Measurements from ENCODE around the gene GGT1. TPM values are rescaled to one million over a fixed set of nuclear protein-coding genes. Genes with fewer than 3 reads are reported as not detected.
"Not testable (repeated sequence)": the region's sequence is repeated elsewhere in the genome, so short reads cannot be mapped to it uniquely, and the experiment has no call there.

The GGT1 gene
- total RNA-seq, 1 donor from 2014 or later, result 4.9 TPM

DNA sequence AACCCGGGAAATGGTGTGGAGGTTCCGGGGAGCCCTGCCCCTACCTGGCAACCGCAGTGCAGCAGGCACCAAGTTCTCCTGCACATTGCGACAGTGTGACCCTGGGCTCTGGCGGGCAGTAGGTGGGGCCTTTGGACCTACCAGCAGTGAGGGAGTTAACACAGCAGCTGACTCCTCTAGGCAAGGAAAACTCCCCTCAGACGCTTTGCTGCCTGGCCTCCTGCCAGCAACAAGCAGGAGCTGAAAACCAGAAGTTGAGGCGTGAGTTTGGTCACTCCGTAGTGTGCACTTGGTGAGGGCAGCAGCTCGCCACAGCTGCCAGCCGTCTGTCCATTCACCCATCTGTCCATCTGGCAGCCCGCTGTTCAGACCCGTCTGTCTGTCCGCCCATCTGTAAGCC, 29.6 kb downstream of the GGT1 start:
- H3K27me3 ChIP-seq; H3K4me3 ChIP-seq; DNase-seq (ENCODE audit: extremely low spot score in 2 of 2); intact Hi-C loops (cut with DNase I); H3K27ac ChIP-seq; H3K36me3 ChIP-seq; H3K9me3 ChIP-seq: not testable (repeated sequence)
- H3K4me1 ChIP-seq, result peaks cover 14% of the 10 kb centered on the region

DNA sequence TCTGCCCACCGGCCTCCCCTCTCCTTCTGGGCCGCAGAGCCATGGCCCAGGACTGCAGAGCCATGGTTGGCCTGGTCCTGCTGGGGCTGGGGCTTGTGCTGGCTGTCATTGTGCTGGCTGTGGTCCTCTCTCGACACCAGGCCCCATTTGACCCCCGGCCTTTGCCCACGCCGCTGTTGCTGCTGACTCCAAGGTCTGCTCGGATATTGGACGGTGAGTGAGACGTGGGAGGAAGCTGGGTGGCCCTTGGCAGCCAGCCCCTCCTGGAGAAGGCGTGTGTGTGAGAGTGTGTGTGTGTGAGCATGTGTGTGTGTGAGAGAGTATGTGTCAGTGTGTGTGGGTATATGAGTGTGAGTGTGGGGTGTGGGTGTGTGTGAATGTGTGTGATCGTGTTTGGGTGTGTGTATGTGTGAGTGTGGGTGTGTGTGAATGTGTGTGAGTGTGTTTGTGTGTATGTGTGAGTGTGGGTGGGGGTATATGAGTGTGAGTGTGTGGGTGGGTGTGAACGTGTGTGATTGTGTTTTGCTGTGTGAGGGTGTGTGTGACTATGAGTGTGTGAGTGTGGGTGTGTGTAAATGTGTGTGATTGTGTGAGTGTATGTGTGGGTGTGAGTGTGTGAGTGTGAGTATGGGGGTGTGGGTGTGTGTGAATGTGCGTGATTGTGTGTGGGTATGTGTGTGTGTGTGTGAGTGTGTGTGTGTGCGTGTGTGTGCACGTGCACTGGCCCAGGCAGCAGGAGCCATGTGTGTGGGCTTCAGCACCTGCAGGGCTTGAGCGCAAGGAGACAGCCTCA, 30.4 kb downstream of the GGT1 start:
- DNase-seq (ENCODE audit: extremely low spot score in 2 of 2); H3K27me3 ChIP-seq; intact Hi-C loops (cut with DNase I); H3K27ac ChIP-seq; H3K4me3 ChIP-seq; H3K9me3 ChIP-seq; H3K36me3 ChIP-seq: not testable (repeated sequence)
- peaks cover 14% of the 10 kb centered on the region for H3K4me1 ChIP-seq

DNA sequence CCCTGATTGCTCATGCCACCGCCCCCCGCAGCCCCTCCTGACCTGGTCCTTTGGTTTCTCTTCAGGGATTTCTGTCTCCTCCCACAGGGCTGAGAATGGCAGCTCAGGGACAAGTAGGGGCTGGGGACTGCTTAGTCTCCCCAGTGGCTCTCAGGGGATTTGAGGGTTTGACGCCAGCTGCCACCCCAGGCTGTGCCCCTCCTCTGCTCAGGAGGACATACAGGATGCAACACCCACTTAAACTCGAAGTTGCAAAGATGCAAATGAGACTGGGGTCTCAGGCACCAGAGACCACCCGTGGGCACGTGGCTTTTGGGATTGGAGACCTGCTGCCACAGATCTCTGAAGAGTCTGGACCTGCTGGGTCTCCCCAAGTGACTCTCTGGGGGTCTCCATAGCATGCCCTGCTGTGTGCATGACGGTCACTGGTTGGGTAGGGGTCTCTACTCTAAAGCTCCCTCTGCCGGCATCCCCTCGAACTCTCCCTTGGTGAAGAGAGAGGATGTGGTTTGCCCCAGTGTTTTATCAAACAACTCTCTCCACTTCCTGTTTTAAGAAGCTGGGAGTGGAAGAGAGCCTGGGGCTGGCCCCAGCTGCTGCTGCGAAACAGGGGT, 31.9 kb downstream of the GGT1 start:
- H3K27me3 ChIP-seq; H3K27ac ChIP-seq; H3K9me3 ChIP-seq; DNase-seq (ENCODE audit: extremely low spot score in 2 of 2); intact Hi-C loops (cut with DNase I); H3K4me3 ChIP-seq; H3K36me3 ChIP-seq: not testable (repeated sequence)
- H3K4me1 ChIP-seq, result peaks cover 14% of the 10 kb centered on the region

DNA sequence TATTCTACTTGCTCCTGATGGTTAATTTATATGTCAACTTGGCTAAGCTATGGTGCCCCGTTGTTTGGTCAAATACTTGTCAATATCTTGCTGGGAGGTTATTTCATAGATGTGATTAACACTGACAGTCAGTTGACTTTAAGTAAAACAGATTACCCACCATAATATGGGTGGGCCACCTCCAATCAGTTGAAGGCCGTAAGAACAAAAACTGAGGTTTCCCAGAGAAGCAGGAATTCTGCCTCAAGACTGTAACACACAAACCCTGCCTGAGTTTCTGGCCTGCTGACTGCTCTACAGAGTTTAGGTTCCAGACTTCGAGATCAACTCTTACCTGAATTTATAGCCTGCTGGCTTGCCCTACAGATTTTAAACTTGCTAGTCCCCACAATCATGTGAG, 33.5 kb downstream of the GGT1 start:
- DNase-seq (ENCODE audit: extremely low spot score in 2 of 2); intact Hi-C loops (cut with DNase I); H3K4me3 ChIP-seq; H3K36me3 ChIP-seq; H3K9me3 ChIP-seq; H3K27me3 ChIP-seq; H3K27ac ChIP-seq: not testable (repeated sequence)
- H3K4me1 ChIP-seq, result peaks cover 11% of the 10 kb centered on the region

DNA sequence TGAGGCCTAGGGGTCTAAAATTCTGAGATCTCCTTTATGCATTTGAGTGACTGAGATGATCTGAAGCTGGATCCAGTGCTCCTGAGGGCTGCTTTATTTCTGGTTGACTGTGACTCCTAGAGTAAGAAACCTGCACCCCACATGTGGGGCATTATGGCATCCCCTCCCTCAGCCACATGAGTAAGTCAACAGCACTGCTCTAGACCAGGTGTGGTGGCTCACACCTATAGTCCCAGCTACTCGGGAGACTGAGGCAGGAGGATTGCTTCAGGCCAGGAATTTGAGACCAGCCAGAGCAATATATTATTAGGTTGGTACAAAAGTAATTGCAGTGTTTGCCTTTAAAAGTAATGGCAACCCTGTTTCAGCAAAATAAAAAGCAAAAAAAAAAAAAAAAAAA, 39.3 kb downstream of the GGT1 start:
- H3K4me1 ChIP-seq; H3K4me3 ChIP-seq; H3K36me3 ChIP-seq; H3K27ac ChIP-seq; intact Hi-C loops (cut with DNase I); H3K9me3 ChIP-seq; H3K27me3 ChIP-seq; DNase-seq (ENCODE audit: extremely low spot score in 2 of 2): not testable (repeated sequence)

DNA sequence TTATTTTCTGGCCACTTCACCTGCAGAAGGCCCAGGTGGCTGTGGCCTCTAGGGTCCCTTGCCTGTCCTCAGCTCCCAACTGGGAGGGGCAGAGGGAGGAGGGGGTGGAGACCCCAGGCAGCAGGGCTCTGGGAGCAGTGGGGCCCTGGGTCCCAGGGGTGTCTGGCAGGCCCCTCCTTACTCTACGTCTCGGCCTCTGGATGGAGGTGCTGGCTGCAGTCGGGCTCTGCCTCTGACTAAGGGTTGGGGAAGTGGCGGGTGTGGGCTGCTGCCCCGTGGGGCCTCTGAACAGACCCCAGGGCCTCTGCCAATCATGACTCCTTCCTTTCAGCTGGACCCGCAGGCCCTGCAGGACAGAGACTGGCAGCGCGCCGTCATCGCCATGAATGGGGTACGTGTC, 41.4 kb downstream of the GGT1 start:
- DNase-seq (ENCODE audit: extremely low spot score in 2 of 2); H3K27me3 ChIP-seq; H3K9me3 ChIP-seq; H3K27ac ChIP-seq; H3K4me1 ChIP-seq; intact Hi-C loops (cut with DNase I); H3K4me3 ChIP-seq; H3K36me3 ChIP-seq: not testable (repeated sequence)

DNA sequence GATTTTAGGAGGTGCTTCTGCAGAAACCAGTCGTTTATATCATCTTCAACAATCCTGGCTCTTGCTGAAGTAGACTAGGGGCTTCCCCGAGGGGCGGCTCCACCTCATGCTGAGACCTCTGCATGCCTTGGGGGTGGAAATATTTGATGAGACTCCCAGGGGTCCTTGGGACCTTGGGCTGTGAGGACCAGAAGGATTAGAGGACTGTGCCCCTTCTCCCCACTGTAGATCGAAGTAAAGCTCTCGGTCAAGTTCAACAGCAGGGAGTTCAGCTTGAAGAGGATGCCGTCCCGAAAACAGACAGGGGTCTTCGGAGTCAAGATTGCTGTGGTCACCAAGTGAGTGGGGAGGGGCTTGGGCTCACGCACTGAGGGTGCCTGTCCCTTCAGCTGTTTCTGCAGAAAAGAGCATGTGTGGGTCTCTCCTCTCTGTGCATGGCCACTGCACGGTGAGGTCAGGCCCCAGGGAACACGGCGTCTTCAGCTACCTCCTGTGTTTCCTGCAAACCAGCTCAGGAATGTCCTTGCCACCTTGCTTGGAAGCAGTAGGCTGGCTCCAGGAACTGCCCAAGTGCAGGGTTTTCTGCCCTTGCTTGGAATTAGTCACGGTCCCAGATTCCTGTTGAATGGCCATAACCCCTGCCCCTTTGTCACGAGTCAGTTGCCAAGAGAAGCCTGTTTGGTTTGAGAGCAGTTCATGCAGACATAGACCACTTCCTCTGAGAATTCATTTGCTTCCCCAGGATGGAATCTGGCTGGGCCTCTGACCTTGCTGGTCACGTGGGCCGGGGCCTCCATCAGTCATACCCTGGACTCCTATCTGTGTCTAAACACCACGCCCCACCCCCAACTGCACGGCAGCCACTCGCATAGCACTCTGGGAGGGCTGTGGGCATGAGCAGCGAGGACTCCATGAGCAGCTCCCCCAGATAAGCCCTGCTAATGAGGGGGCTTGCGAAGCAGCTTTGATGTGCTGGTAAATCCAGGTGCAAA, 42.7 kb downstream of the GGT1 start:
- H3K36me3 ChIP-seq; H3K4me1 ChIP-seq; H3K27me3 ChIP-seq; H3K27ac ChIP-seq; intact Hi-C loops (cut with DNase I); H3K4me3 ChIP-seq; DNase-seq (ENCODE audit: extremely low spot score in 2 of 2); H3K9me3 ChIP-seq: not testable (repeated sequence)

DNA sequence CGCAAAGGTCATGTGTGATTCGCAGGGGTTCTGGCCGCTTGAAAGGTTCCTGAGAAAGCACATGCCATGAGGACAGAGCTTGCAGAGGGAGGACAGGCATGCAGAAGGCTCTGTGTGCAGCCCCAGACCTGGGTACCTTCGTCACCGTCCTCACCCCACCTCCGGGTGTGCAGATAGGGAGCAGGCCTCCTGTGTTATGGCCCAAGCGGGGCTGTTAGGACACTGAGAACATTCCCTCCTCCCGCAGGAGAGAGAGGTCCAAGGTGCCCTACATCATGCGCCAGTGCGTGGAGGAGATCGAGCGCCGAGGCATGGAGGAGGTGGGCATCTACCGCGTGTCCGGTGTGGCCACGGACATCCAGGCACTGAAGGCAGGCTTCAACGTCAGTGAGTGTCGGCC, 43.8 kb downstream of the GGT1 start:
- H3K9me3 ChIP-seq; H3K4me3 ChIP-seq; H3K27me3 ChIP-seq; H3K4me1 ChIP-seq; H3K36me3 ChIP-seq; H3K27ac ChIP-seq; DNase-seq (ENCODE audit: extremely low spot score in 2 of 2); intact Hi-C loops (cut with DNase I): not testable (repeated sequence)

DNA sequence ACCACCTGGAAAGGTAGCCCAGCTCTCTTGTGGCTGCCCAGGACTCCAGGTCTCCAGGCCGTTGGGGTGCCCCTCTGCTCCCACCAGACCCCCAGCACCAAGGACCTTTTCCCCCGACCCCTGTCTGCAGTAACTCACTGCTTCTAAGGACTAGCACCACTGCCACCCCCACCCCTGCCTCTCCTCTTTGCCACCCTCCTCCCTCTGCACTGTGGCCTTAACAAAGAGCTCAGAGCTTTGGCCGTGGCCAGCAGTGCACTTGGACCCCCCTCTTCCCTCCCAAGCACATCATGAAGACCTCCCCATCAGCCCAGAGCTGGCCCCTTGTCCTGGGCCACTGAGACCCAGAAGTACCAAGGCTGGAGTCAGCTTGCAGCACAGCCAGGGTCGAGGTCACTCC, 46.4 kb downstream of the GGT1 start:
- H3K36me3 ChIP-seq; H3K27ac ChIP-seq; H3K4me1 ChIP-seq; H3K9me3 ChIP-seq; H3K27me3 ChIP-seq; DNase-seq (ENCODE audit: extremely low spot score in 2 of 2); intact Hi-C loops (cut with DNase I); H3K4me3 ChIP-seq: not testable (repeated sequence)

DNA sequence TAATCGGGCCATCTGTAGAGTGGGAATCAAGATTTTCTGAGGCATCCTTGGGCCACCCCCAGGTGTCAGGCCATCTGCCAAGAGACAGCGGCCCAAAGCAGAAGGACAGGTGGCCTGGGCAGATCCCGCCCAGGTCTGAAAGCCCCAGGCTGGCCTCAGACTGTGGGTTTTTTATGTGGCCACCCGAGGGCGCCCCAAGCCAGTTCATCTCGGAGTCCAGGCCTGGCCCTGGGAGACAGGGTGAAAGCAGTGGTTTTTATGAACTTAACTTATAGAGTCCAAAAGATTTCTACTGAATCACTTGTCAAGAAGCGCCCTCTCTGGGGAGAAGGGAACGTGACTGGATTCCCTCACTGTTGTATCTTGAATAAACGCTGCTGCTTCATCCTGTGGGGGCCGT, 47.9 kb downstream of the GGT1 start:
- intact Hi-C loops (cut with DNase I); H3K4me3 ChIP-seq; H3K9me3 ChIP-seq; H3K27me3 ChIP-seq; DNase-seq (ENCODE audit: extremely low spot score in 2 of 2); H3K36me3 ChIP-seq; H3K4me1 ChIP-seq; H3K27ac ChIP-seq: not testable (repeated sequence)

DNA sequence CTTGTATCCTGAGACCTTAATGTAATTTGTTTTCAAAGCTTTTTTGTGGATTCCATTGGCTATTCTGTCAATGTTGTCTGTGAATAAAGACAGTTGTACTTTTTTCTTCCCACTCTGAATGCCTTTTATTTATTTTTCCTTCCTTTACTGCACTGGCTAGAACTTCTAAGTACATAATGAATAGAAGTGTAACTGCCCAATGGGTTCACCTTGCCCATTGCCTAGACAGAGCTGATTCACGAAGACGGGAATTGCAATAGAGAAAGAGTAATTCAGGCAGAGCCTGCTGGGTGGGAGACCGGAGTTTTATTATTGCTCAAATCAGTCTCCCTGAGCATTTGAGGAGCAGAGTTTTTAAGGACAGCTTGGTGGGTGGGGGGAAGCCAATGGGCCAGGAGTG, 62.4 kb downstream of the GGT1 start:
- intact Hi-C loops (cut with DNase I); H3K27me3 ChIP-seq; H3K36me3 ChIP-seq; H3K4me1 ChIP-seq; H3K9me3 ChIP-seq; H3K4me3 ChIP-seq; H3K27ac ChIP-seq; DNase-seq (ENCODE audit: extremely low spot score in 2 of 2): not testable (repeated sequence)

DNA sequence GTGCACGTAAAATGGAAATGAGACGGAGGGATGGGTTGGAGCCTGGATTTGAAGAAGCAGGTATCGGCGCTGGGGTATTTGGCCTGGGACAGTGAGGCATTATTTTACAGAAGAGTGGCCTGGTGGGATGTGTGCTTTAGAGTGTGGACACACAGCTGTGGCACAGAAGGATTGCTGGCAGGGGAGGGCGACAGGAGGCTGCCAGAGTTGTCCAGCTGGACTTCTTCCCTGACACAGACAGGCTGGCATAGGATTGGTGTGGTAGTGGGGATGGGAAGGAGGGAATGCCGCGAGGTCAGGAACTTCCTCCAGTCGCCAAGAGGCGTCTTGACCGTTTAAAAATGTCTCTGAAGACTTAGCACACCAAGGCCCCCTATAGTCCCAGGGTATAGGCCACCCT, 64.9 kb downstream of the GGT1 start:
- H3K27me3 ChIP-seq; intact Hi-C loops (cut with DNase I); DNase-seq (ENCODE audit: extremely low spot score in 2 of 2); H3K4me1 ChIP-seq; H3K4me3 ChIP-seq; H3K36me3 ChIP-seq; H3K27ac ChIP-seq; H3K9me3 ChIP-seq: not testable (repeated sequence)

DNA sequence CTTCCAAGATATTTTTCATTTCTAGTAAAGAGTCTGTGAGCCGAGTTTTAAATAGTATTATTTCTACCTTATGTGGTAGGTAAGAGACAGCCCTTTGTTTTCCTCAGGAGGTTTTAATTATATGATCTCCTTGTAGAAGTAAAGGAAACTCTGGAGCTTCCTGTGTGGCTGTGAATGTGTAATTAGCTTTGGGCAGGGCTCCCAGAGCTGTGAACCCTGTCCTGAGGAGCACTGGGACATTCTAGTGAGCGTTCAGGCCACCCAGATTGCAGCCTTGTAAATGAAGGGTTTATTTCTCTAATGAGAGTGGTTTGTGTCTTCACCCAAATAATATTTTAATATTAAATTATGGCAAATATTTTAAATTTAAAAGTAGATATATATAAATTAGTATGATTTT, 69.5 kb downstream of the GGT1 start:
- H3K4me3 ChIP-seq; DNase-seq (ENCODE audit: extremely low spot score in 2 of 2); H3K36me3 ChIP-seq; H3K4me1 ChIP-seq; H3K9me3 ChIP-seq; H3K27ac ChIP-seq; intact Hi-C loops (cut with DNase I); H3K27me3 ChIP-seq: not testable (repeated sequence)

Data from vagina (tissue), 2 donors.